ENCODE data around the gene BAIAP2L2. TPM values are rescaled to one million over a fixed set of nuclear protein-coding genes. Genes with fewer than 3 reads are reported as not detected.

Gene BAIAP2L2
- total and polyA plus RNA-seq, 2 of the 4 experiments (the other 2 are of a cell fraction) = 0.18 to 0.46 TPM

DNA sequence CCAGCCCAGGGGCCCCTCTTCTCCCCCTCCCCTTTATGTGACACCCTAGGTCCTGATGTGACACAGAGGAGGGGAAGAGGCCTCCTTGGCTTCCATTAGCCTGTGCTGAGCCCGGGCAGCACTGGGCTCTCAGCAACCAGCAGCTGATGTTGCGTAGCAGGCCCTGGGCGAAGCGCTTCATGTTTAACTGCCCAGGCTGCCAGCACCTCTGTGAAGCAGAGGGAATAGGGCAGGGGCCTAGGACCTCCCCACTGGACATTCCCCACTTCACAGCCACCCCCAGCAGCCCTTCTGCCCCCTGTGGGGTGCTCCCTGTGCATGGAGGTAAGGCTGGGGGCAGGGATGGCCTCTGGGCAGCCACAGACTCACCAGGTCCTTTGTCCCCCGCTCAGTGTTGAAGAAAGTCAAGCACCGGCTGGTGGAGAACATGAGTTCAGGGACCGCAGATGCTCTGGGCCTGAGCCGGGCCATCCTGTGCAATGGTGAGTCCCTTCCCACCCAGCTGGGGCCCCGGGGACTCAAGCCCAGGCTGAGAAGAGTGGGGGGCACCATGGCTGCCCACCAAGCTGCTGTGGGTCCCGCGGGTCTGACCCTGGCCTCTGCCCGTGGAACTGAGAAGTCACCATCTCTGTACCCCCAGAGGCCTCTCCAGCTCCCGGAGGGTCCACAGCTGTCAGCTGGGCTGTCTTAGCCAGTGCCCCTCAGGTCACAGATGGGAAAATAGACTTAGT, 41.7 kb downstream of the BAIAP2L2 start:
- CTCF ChIA-PET = interaction anchor here (0.6 to 1.4 kb wide), 3 partner anchors 271 to 421 kb away, joined by 3 read pairs; no protein-coding TSS in a partner anchor
- Histone ChIP-seq H2BK5ac (ENCODE audit: low read depth, low read length, poor library complexity, severe bottlenecking) (no peak overlapping the region), H4K20me1 (ENCODE audit: insufficient read depth, low read length) (no peaks in the 10 kb centered on the region), H3K4me2 (ENCODE audit: low read depth, low read length) (no peak overlapping the region), H3K9me1 (ENCODE audit: insufficient read depth, low read length) (no peaks in the 10 kb centered on the region), H2AK9ac (replicated peaks; ENCODE audit: low read depth, low read length, poor library complexity) (no peak overlapping the region), H3K23ac (ENCODE audit: low read depth, low read length) (no peak overlapping the region), H4K8ac (ENCODE audit: low read depth in 2 of 2, low read length in 2 of 2) (no peak overlapping the region), H3K4me3 (ENCODE audit: insufficient read depth, low read depth, low read length) (no peak overlapping the region), H2AFZ (replicated peaks; ENCODE audit: low read length, poor library complexity) (no peak overlapping the region), H3K4me1 (ENCODE audit: control insufficient read depth, insufficient read depth, low read length) (no peaks in the 10 kb centered on the region), H3K14ac (replicated peaks; ENCODE audit: low read depth, low read length) (no peak overlapping the region), H2AK5ac (ENCODE audit: low read depth, low read length) (no peak overlapping the region), H3K36me3 (ENCODE audit: control insufficient read depth, insufficient read depth, low read length) (peaks cover 22% of the 10 kb centered on the region), H3K56ac (ENCODE audit: extremely low read depth, insufficient read depth, low read length) (no peak overlapping the region), H3K4ac (ENCODE audit: low read depth, low read length) (no peak overlapping the region), H2BK120ac (ENCODE audit: low read depth, low read length) (no peak overlapping the region), H3K27me3 (ENCODE audit: control insufficient read depth, insufficient read depth, low read length) (no peaks in the 10 kb centered on the region), H4K91ac (ENCODE audit: insufficient read depth, low read depth, low read length) (no peak overlapping the region), H3K18ac (ENCODE audit: low read depth, low read length) (no peak overlapping the region), H3K9me3 (ENCODE audit: control insufficient read depth, insufficient read depth, low read length) (no peaks in the 10 kb centered on the region), H2BK15ac (ENCODE audit: low read depth, low read length) (no peak overlapping the region), H3K9ac (ENCODE audit: low read depth, low read length) (no peak overlapping the region), H3K79me1 (ENCODE audit: low read depth in 1 of 2, low read length in 2 of 2) (no peaks in the 10 kb centered on the region), H2BK20ac (ENCODE audit: low read depth, low read length) (no peak overlapping the region), H3K27ac (ENCODE audit: insufficient read depth, low read length) (no peak overlapping the region), H4K5ac (ENCODE audit: low read depth, low read length) (no peak overlapping the region)
- in situ Hi-C loops (cut with MboI; ENCODE audit: low sequenced_read_pairs) (no loop called here), dilution Hi-C loops (cut with HindIII; ENCODE audit: low sequenced_read_pairs, unreplicated experiment) (no loop called here), intact Hi-C loops (cut with micrococcal nuclease) (no loop called here)
- ATAC-seq (ENCODE audit: low read depth) = no peak
- no peak for DNase-seq
- POLR2A ChIA-PET (ENCODE audit: unreplicated experiment) = no interaction called here
- WGBS, 2 experiments (ENCODE audit: extremely low coverage in 2 of 2, insufficient read length in 1 of 2) = no CpG with 5 or more reads among the region's 13 CpGs
- TF ChIP-seq CHD1 (IDR thresholded peaks at IDR 0.05; ENCODE audit: low read depth, low read length) (no peak), RFX5 (IDR thresholded peaks at IDR 0.05; ENCODE audit: low read depth, low read length) (no peak), MAFK (IDR thresholded peaks at IDR 0.05; ENCODE audit: low read depth, low read length) (no peak), CEBPB (IDR thresholded peaks at IDR 0.05; ENCODE audit: low read depth, low read length) (no peak), BHLHE40 (IDR thresholded peaks at IDR 0.05; ENCODE audit: low read depth, low read length) (no peak), MXI1 (IDR thresholded peaks at IDR 0.05; ENCODE audit: borderline replicate concordance, low read depth, low read length) (no peak), POLR2A (IDR thresholded peaks at IDR 0.05; ENCODE audit: low read depth, low read length) (no peak), MAZ (IDR thresholded peaks at IDR 0.05; ENCODE audit: borderline replicate concordance, low read depth, low read length) (no peak), FOS (IDR thresholded peaks at IDR 0.05; ENCODE audit: low read depth, low read length) (no peak), RAD21 (IDR thresholded peaks at IDR 0.05; ENCODE audit: low read length) (no peak), SMC3 (IDR thresholded peaks at IDR 0.05; ENCODE audit: low read depth, low read length) (no peak), NFE2L2 (IDR thresholded peaks at IDR 0.05; ENCODE audit: low read depth, low read length) (no peak), RCOR1 (IDR thresholded peaks at IDR 0.05; ENCODE audit: insufficient replicate concordance, low read length) (no peak)
- TF ChIP-seq, protein P1, sequence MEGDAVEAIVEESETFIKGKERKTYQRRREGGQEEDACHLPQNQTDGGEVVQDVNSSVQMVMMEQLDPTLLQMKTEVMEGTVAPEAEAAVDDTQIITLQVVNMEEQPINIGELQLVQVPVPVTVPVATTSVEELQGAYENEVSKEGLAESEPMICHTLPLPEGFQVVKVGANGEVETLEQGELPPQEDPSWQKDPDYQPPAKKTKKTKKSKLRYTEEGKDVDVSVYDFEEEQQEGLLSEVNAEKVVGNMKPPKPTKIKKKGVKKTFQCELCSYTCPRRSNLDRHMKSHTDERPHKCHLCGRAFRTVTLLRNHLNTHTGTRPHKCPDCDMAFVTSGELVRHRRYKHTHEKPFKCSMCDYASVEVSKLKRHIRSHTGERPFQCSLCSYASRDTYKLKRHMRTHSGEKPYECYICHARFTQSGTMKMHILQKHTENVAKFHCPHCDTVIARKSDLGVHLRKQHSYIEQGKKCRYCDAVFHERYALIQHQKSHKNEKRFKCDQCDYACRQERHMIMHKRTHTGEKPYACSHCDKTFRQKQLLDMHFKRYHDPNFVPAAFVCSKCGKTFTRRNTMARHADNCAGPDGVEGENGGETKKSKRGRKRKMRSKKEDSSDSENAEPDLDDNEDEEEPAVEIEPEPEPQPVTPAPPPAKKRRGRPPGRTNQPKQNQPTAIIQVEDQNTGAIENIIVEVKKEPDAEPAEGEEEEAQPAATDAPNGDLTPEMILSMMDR (conservative IDR thresholded peaks at IDR 0.05; ENCODE audit: low read depth, low read length) = no peak
- TF ChIP-seq, protein P2, sequence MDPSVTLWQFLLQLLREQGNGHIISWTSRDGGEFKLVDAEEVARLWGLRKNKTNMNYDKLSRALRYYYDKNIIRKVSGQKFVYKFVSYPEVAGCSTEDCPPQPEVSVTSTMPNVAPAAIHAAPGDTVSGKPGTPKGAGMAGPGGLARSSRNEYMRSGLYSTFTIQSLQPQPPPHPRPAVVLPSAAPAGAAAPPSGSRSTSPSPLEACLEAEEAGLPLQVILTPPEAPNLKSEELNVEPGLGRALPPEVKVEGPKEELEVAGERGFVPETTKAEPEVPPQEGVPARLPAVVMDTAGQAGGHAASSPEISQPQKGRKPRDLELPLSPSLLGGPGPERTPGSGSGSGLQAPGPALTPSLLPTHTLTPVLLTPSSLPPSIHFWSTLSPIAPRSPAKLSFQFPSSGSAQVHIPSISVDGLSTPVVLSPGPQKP (IDR thresholded peaks at IDR 0.05; ENCODE audit: borderline replicate concordance, low read depth, low read length) = no peak
- TF ChIP-seq, protein P3, sequence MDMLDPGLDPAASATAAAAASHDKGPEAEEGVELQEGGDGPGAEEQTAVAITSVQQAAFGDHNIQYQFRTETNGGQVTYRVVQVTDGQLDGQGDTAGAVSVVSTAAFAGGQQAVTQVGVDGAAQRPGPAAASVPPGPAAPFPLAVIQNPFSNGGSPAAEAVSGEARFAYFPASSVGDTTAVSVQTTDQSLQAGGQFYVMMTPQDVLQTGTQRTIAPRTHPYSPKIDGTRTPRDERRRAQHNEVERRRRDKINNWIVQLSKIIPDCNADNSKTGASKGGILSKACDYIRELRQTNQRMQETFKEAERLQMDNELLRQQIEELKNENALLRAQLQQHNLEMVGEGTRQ (IDR thresholded peaks at IDR 0.05; ENCODE audit: low read depth, low read length) = no peak
- BruUV-seq (replicated peaks) = no TSS peak

Measured in IMR-90 (cell line).